GM19240 (cell line): ENCODE measurements around the gene CLDN9.

Experiments used
- DNase-seq: peaks from one replicate; pipeline ENCODE4 v3.0.0; 2011; ENCODE audit warnings: low spot score; ENCODE audit not compliant: insufficient read length

CLDN9 gene

GRCh38 chr16:3012828-3013420 lies at the start of gene CLDN9:
TSS of gene CLDN9 (plus strand) at chr16:3012923. CDS start at chr16:3013363, 440 bp downstream.
- DNase-seq, result no peak

GRCh38 chr16:2963074-2963722 lies 49.5 kb upstream of the CLDN9 start:
- DNase-seq, result no peak

- no peak for DNase-seq
Observed at GRCh38 chr16:2963723-2964474, 48.8 kb upstream of the CLDN9 start, which contains the start of gene KREMEN2. TSS of gene KREMEN2 (plus strand) at chr16:2964275. CDS start at chr16:2964521, 246 bp downstream.

GRCh38 chr16:2964475-2965336 lies 48.0 kb upstream of the CLDN9 start:
- DNase-seq, result no peak

GRCh38 chr16:2966043-2966807 lies 46.5 kb upstream of the CLDN9 start:
- DNase-seq, result no peak

- DNase-seq, result no peak
Observed at GRCh38 chr16:2966808-2967191, 45.9 kb upstream of the CLDN9 start.

- DNase-seq, result no peak
Observed at GRCh38 chr16:2967211-2967631, 45.5 kb upstream of the CLDN9 start.

GRCh38 chr16:2967721-2968161 lies 45.0 kb upstream of the CLDN9 start:
- DNase-seq, result no peak

GRCh38 chr16:2968368-2968737 lies 44.4 kb upstream of the CLDN9 start:
- no peak for DNase-seq

GRCh38 chr16:2968738-2969544 lies 43.8 kb upstream of the CLDN9 start, which contains the start of gene PAQR4:
TSS of gene PAQR4 (plus strand) at chr16:2969348. CDS start at chr16:2969675, 327 bp downstream.
- peak; percentile 94 for DNase-seq

- DNase-seq, result peak; percentile 70
Observed at GRCh38 chr16:2969545-2970521, 42.9 kb upstream of the CLDN9 start.

- DNase-seq, result no peak
Observed at GRCh38 chr16:2970563-2970962, 42.2 kb upstream of the CLDN9 start.

- no peak for DNase-seq
Observed at GRCh38 chr16:2971134-2971984, 41.4 kb upstream of the CLDN9 start.

- no peak for DNase-seq
Observed at GRCh38 chr16:2971985-2972784, 40.5 kb upstream of the CLDN9 start.

GRCh38 chr16:2973093-2973492 lies 39.6 kb upstream of the CLDN9 start:
- no peak for DNase-seq

- DNase-seq, result no peak
Observed at GRCh38 chr16:2973605-2974318, 39.0 kb upstream of the CLDN9 start.
